HCT116 (cell line): ENCODE results near the gene NF2.

ENCODE experiments used
- ELF1 ChIP-seq: IDR thresholded peaks from 2 replicates; pipeline ENCODE4 v1.6.1; 2012; ENCODE audit warnings: low read depth, borderline replicate concordance
- EZH2 ChIP-seq: fragments of 200-600 bp; sonication (generic); IDR thresholded peaks from 2 replicates; pipeline ENCODE4 v1.6.1; 2017; ENCODE audit warnings: antibody characterized with exemption, mixed run types
- POLR2A ChIP-seq: IDR thresholded peaks from 2 replicates; pipeline ENCODE4 v1.7.0; 2011; ENCODE audit warnings: borderline replicate concordance; ENCODE audit not compliant: insufficient read depth, insufficient read length; ENCODE audit errors: extremely low read depth
- POLR2AphosphoS5 ChIP-seq: IDR thresholded peaks from 2 replicates; pipeline ENCODE4 v1.6.1; 2011; ENCODE audit warnings: mild to moderate bottlenecking, low read depth, low read length, moderate library complexity
- TF ChIP-seq, protein P1 (sequence below), 3 experiments: fragments of 200-600 bp in 1 of 3; sonication (generic) in 1 of 3; IDR thresholded peaks in 2 of 3; conservative IDR thresholded peaks in 1 of 3; 2 replicates each; pipeline ENCODE4 v1.5.1; 2012 to 2017; ENCODE audit warnings: low read depth in 2 of 3, low read length in 2 of 3, antibody characterized with exemption in 1 of 3, borderline replicate concordance in 1 of 3, control low read depth in 1 of 3, mild to moderate bottlenecking in 1 of 3, mixed read lengths in 1 of 3, mixed run types in 1 of 3, moderate library complexity in 1 of 3; ENCODE audit not compliant: insufficient read depth in 1 of 3

DNA sequence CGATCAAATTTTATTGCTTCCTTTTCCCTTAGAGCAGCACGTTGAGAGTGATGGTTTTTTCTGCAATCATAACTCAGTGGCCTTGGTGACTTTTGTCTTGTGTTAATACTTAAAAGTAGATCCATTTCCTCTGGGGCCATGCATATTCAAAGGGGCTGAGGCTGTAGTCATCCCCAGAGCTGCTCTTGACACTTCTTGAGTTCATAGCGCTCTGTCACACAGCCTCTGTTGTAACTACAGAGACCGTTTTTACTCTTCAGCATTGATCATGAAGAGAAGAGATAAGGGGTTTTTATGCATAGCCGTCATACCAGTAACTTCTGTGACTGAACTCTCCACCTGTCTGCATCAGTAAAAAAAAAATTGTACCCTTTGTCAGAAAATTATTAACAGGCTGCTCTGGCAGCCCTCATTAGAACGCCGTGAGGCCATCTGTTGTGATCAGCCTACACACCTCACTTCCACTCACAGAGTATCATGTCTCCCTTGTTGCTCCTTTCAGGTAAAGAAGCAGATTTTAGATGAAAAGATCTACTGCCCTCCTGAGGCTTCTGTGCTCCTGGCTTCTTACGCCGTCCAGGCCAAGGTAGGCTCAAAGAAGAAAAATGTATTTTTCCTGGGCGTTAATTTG, 38.4 kb downstream of the NF2 start:
- TF ChIP-seq ELF1 (no peak), EZH2 (no peak), POLR2A (no peak), POLR2AphosphoS5 (no peak)
- TF ChIP-seq, protein P1, sequence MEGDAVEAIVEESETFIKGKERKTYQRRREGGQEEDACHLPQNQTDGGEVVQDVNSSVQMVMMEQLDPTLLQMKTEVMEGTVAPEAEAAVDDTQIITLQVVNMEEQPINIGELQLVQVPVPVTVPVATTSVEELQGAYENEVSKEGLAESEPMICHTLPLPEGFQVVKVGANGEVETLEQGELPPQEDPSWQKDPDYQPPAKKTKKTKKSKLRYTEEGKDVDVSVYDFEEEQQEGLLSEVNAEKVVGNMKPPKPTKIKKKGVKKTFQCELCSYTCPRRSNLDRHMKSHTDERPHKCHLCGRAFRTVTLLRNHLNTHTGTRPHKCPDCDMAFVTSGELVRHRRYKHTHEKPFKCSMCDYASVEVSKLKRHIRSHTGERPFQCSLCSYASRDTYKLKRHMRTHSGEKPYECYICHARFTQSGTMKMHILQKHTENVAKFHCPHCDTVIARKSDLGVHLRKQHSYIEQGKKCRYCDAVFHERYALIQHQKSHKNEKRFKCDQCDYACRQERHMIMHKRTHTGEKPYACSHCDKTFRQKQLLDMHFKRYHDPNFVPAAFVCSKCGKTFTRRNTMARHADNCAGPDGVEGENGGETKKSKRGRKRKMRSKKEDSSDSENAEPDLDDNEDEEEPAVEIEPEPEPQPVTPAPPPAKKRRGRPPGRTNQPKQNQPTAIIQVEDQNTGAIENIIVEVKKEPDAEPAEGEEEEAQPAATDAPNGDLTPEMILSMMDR (IDR thresholded peaks at IDR 0.05 in 2 of 3, conservative IDR thresholded peaks at IDR 0.05 in 1 of 3; ENCODE audit: borderline replicate concordance in 1 of 3, insufficient read depth in 1 of 3, low read depth in 2 of 3, low read length in 2 of 3) = no peak
